HFF-Myc (cell line): ENCODE measurements around the gene SGK1.
"Not testable (repeated sequence)": the region's sequence is repeated elsewhere in the genome, so short reads cannot be mapped to it uniquely, and the experiment has no call there.

Experiments used
- DNase-seq: peaks from one replicate; pipeline ENCODE4 v3.0.0-alpha.2; 2011; ENCODE audit warnings: low read depth; ENCODE audit errors: extremely low read depth
- H3K4me3 ChIP-seq: replicated peaks from 2 replicates; pipeline ENCODE4 v1.5.1; 2011; ENCODE audit warnings: low read depth, mild to moderate bottlenecking, control low read depth, low read length
- TF ChIP-seq, protein P1 (sequence below): IDR thresholded peaks from 2 replicates; pipeline ENCODE4 v1.5.1; 2012; ENCODE audit warnings: mild to moderate bottlenecking, low read depth, low read length, control low read depth; ENCODE audit errors: missing control alignments

SGK1 gene

DNA sequence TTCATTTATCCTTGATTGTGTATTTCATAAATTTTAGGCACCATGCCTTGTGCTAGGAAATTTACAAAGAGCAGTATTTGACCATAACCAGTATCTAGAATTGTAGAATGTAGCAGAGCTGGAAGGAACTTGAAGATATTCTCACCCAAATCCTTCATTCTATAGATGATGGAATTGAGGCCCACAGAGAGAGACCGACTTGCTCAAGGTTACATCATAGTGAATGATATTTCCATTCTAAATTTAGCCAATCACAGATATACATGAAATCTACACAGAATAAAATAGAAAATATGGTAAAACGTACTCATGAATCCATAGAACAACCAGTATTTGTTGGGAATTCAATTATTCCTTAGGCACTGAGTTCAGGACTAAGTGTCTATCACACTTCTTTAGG, 10.9 kb upstream of the SGK1 start:
- no peak overlapping the region for H3K4me3 ChIP-seq
- TF ChIP-seq, protein P1, sequence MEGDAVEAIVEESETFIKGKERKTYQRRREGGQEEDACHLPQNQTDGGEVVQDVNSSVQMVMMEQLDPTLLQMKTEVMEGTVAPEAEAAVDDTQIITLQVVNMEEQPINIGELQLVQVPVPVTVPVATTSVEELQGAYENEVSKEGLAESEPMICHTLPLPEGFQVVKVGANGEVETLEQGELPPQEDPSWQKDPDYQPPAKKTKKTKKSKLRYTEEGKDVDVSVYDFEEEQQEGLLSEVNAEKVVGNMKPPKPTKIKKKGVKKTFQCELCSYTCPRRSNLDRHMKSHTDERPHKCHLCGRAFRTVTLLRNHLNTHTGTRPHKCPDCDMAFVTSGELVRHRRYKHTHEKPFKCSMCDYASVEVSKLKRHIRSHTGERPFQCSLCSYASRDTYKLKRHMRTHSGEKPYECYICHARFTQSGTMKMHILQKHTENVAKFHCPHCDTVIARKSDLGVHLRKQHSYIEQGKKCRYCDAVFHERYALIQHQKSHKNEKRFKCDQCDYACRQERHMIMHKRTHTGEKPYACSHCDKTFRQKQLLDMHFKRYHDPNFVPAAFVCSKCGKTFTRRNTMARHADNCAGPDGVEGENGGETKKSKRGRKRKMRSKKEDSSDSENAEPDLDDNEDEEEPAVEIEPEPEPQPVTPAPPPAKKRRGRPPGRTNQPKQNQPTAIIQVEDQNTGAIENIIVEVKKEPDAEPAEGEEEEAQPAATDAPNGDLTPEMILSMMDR: no peak
- DNase-seq: no peak

DNA sequence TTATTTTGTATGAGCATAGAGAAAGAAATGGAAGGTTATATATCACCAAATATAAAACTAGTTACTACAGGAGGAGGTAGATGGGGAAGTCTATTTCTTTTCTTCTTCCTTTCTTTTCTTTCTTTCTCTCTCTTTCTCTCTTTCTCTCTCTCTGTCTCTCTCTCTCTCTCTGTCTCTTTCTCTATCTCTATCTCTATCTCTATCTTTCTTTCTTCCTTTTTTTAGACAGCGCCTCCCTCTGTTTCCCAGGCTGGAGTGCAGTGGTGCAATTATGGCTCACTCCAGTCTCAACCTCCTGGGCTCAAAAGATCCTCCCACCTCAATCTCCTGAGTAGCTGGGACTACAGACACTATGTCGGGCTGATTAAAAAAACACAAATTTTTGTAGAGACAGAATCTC, 10.2 kb upstream of the SGK1 start:
- H3K4me3 ChIP-seq: no peak overlapping the region
- no peak for DNase-seq
- TF ChIP-seq, protein P1: no peak

DNA sequence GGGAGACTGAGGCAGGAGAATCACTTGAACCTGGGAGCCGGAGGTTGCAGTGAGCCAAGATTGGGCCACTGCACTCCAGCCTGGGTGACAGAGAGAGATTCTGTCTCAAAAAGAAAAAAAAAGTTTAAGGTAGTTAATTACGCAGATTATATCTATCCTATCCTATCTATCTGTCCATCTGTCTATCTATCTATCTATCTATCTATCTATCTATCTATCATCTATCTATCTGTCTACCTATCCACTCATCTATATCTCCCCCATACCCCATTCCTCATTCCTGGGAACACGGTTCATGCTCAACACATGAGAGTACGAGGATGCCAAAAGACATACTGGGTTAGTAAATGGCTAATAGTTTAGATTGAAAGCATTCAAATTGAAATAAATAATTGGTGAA, 8.3 kb upstream of the SGK1 start:
- not testable (repeated sequence) for H3K4me3 ChIP-seq, DNase-seq

DNA sequence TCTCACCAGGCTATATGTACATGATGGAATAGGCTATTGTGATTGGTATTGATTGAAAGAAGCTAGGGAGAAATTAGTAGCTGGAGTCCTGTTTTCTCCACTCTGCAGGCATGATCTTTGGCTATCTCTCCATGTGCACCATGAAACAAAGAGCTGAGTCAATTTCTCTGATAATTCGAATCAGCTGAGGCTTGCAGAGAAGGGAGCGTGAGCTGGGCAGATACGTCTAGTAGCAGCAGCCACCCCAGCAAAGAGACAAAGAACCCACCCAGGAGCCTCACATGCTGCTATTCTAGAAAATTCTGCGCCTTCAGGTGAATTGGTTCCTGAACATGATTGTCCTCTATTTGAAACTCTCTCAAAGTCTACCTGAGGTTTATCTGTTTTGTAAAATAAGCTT, 6.9 kb upstream of the SGK1 start:
- TF ChIP-seq, protein P1: no peak
- H3K4me3 ChIP-seq: no peak overlapping the region
- no peak for DNase-seq

DNA sequence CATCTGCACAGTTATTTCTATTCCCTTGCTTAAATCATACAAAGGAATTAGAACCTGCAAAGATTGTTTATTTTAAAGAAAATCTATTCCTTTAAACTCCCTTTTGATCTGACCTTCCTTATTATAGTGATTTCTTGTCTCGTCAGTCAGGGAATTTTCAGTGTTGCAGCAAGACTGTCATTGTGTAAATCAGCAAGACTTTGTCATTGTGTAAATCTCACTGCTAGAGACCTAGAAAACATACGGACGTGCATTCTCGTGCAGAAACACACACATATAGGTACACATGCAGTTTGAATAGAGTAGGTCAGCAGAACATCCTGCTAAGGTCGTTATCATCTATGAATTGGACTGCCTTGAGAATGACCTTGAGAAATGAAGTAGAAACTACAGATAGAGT, 6.2 kb upstream of the SGK1 start:
- TF ChIP-seq, protein P1: no peak
- no peak overlapping the region for H3K4me3 ChIP-seq
- DNase-seq: no peak

DNA sequence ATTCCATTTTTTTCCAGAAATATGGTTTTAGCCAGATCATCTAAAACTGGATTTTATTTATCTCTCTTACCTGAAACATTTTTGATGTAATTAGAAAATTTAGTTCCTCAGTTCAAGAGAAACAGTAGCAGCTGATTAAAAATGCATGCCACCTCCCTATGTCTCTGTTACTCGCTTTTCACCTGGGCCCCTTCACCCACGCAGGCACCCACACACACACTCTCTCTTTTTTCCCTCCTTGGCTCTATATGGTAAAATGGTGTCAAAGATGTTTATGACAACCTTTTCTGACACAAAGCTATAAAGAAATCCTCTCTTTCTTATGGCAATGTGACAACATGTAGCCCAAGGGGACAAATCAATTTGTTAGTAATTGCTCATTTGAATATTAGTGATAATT, 5.8 kb upstream of the SGK1 start:
- no peak for DNase-seq
- no peak overlapping the region for H3K4me3 ChIP-seq
- TF ChIP-seq, protein P1: no peak

DNA sequence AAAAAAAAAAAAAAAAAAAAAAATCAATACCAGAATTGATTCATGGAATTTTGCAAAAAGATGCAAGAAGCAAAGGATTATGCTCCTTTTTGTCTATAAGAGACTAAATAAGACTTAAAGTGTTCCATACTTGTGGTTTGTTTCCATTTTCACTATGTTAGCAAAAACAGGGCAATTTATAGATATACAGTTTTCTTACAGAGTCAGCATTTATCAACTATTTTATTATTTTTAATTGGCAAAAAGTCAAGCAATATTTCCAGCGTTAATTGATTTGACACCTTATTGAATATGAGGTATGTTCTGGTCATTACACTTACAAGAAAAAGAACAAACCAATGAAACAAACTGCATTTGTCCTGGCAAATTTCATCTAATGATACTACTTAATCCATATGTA, 5.4 kb upstream of the SGK1 start:
- no peak overlapping the region for H3K4me3 ChIP-seq
- TF ChIP-seq, protein P1: no peak
- DNase-seq: no peak
